Thyroid gland (tissue), 4 donors: ENCODE measurements around the gene CA12. TPM values are rescaled to one million over a fixed set of nuclear protein-coding genes. Genes with fewer than 3 reads are reported as not detected.

Experiments
- DNase-seq, 2 donors: peaks; one replicate each; pipeline ENCODE4 v3.0.0-alpha.2; 2019
- H3K27ac ChIP-seq, 3 donors: fragments of 200-600 bp; sonication (generic); 1 replicate in 2 of 3; 2 replicates in 1 of 3; pipeline ENCODE4 v1.5.1; 2016 to 2019; ENCODE audit warnings: mild to moderate bottlenecking in 1 of 3, moderate library complexity in 1 of 3
- H3K27me3 ChIP-seq: fragments of 200-600 bp; sonication (generic); one replicate; pipeline ENCODE4 v1.5.1; 2019
- H3K36me3 ChIP-seq, 2 donors: fragments of 200-600 bp; sonication (generic); one replicate each; pipeline ENCODE4 v1.5.1; 2016 to 2019
- H3K4me1 ChIP-seq, 2 donors: fragments of 200-600 bp; sonication (generic); one replicate each; pipeline ENCODE4 v1.5.1; 2017 to 2019
- H3K4me3 ChIP-seq, 3 donors: fragments of 200-600 bp; sonication (generic); replicated peaks in 1 of 3; 1 replicate in 2 of 3; 2 replicates in 1 of 3; pipeline ENCODE4 v1.5.1; 2016; ENCODE audit warnings: mild to moderate bottlenecking in 1 of 3
- H3K9me3 ChIP-seq: fragments of 200-600 bp; sonication (generic); one replicate; pipeline ENCODE4 v1.5.1; 2017
- CTCF ChIP-seq, 6 experiments: fragments of 200-600 bp in 3 of 6; fragments of 450-650 bp in 3 of 6; sonication (generic) in 3 of 6; IDR thresholded peaks; one replicate each; pipeline ENCODE4 v1.5.1; 2016 to 2019; ENCODE audit warnings: antibody characterized with exemption in 6 of 6, mild to moderate bottlenecking in 2 of 6, inconsistent platforms in 1 of 6, moderate library complexity in 1 of 6
- POLR2A ChIP-seq, 2 donors: fragments of 450-650 bp; IDR thresholded peaks; one replicate each; pipeline ENCODE4 v1.6.1; 2017; ENCODE audit warnings: antibody characterized with exemption in 2 of 2, mild to moderate bottlenecking in 2 of 2, moderate library complexity in 1 of 2
- WGBS, 2 donors: methylation state at CpG; one replicate each; pipeline ENCODE4 v1.1.5; 2017; 5-methylcytosine and 5-hydroxymethylcytosine counted together
- intact Hi-C: fragments of 100-400 bp; cut with DNase I; formaldehyde crosslinking; loops from one replicate; pipeline ENCODE4 v1.15.1; 2023
- total RNA-seq, 4 donors: library from RNA; depleted of rRNA; stranded (reverse); fragments of >200 nt; gene quantifications; one replicate each; pipeline ENCODE4 v1.2.3, GENCODE V29; 2016

Gene CA12
- total RNA-seq, 4 donors from 2014 or later = 0.33 to 21.9 (median 4.3) TPM

GRCh38 chr15:63277038-63277892, 104.4 kb downstream of the CA12 start, which contains the start of gene APH1B:
TSS of gene APH1B (plus strand) at chr15:63277605. CDS start at chr15:63277624, 19 bp downstream.
- Histone ChIP-seq H3K36me3 (no peaks in the 10 kb centered on the region), H3K9me3 (no peaks in the 10 kb centered on the region), H3K27me3 (no peaks in the 10 kb centered on the region), H3K4me3 (peak within 1 kb of the TSS; percentile 48 to 97 (median 74)), H3K27ac (peak within 1 kb of the TSS; percentile 90 to 94 (median 91)), H3K4me1 (peaks cover 4 to 7% of the 10 kb centered on the region in 2 donors)
- WGBS, 2 donors = 0% methylated on average over 24 to 42 of the region's 102 CpGs
- TF ChIP-seq POLR2A (IDR thresholded peaks at IDR 0.05) = peak in 1 of 2 donors; percentile 82
- TF ChIP-seq CTCF (IDR thresholded peaks at IDR 0.05) = peak in 1 of 6 experiments; percentile 9
- intact Hi-C loops = loop anchor here (10.0 kb wide), 1 partner anchor 92 kb away; the partner anchor contains the start of gene RAB8B
- DNase-seq = peak; percentile 87 to 91

- no peaks in the 10 kb centered on the region for H3K36me3 ChIP-seq
- DNase-seq = no peak
- H3K9me3 ChIP-seq = no peaks in the 10 kb centered on the region
- WGBS, 2 donors = 19 to 20% methylated on average over 11 of the region's 11 CpGs
- intact Hi-C loops = loop anchor here (10.0 kb wide), 1 partner anchor 92 kb away; the partner anchor contains the start of gene RAB8B
- TF ChIP-seq CTCF (IDR thresholded peaks at IDR 0.05) (no peak), POLR2A (IDR thresholded peaks at IDR 0.05) (no peak)
- H3K4me3 ChIP-seq = peak overlapping the region; percentile 48 to 97 (median 64)
- no peaks in the 10 kb centered on the region for H3K27me3 ChIP-seq
- peaks cover 4 to 7% of the 10 kb centered on the region in 2 donors for H3K4me1 ChIP-seq
- peak overlapping the region; percentile 64 to 90 (median 65) for H3K27ac ChIP-seq
Observed at GRCh38 chr15:63276342-63277037, 105.2 kb downstream of the CA12 start.

- H3K4me1 ChIP-seq = peaks cover 4 to 7% of the 10 kb centered on the region in 2 donors
- 89 to 92% methylated on average over 3 of the region's 3 CpGs for WGBS, 2 donors
- intact Hi-C loops = loop anchor here (10.0 kb wide), 1 partner anchor 90 kb away; the partner anchor contains the start of gene RAB8B
- TF ChIP-seq POLR2A (IDR thresholded peaks at IDR 0.05) (no peak), CTCF (IDR thresholded peaks at IDR 0.05) (no peak)
- no peaks in the 10 kb centered on the region for H3K27me3 ChIP-seq
- H3K27ac ChIP-seq = no peak overlapping the region
- no peak for DNase-seq
- no peaks in the 10 kb centered on the region for H3K9me3 ChIP-seq
- no peaks in the 10 kb centered on the region for H3K36me3 ChIP-seq
- H3K4me3 ChIP-seq = no peak overlapping the region
Observed at GRCh38 chr15:63274427-63274826, 107.2 kb downstream of the CA12 start.

Other genes starting within 250 kb of the CA12 start
- gene RPS27L, start 224.4 kb downstream of the CA12 start, total RNA-seq = 100 to 1,000 TPM in 1 of 4 donors, 10 to 100 TPM in 3; 38.6 to 126 (median 88.9) TPM
- gene RAB8B, start 192.2 kb downstream of the CA12 start, total RNA-seq = 10 to 100 TPM; 17.6 to 36.0 (median 22.1) TPM
- gene APH1B, start 104.2 kb downstream of the CA12 start, total RNA-seq = 10 to 100 TPM; 22.9 to 35.3 (median 27.8) TPM
- 10 to 100 TPM; 42.9 to 82.2 (median 53.7) TPM for gene USP3, start 122.7 kb upstream of the CA12 start, total RNA-seq
- 1 to 10 TPM in 3 of 4 donors, under 1 TPM in 1; 0.92 to 3.8 (median 2.3) TPM for gene FBXL22, start 215.5 kb upstream of the CA12 start, total RNA-seq